Epithelial cell of proximal tubule (primary cell): Measurements from ENCODE around the gene DLL1. TPM values are rescaled to one million over a fixed set of nuclear protein-coding genes. Genes with fewer than 3 reads are reported as not detected.

Source experiments
- DNase-seq: peaks from one replicate; pipeline ENCODE4 v3.0.0-alpha.2; 2011; ENCODE audit warnings: low read depth
- H3K4me3 ChIP-seq: 2 replicates; pipeline ENCODE4 v1.5.1; 2011; ENCODE audit warnings: low read depth, mild to moderate bottlenecking, low read length
- CTCF ChIP-seq: conservative IDR thresholded peaks from 2 replicates; pipeline ENCODE4 v1.5.1; 2012; ENCODE audit warnings: low read depth, mild to moderate bottlenecking, low read length
- total RNA-seq: library from RNA; depleted of rRNA; stranded (reverse); fragments of >200 nt; gene quantifications from 2 replicates; pipeline ENCODE4 v1.2.3, GENCODE V29; 2015

DLL1 gene
- total RNA-seq, 1 donor from 2014 or later, result 1.7 TPM

- no peak for DNase-seq
- no peak for TF ChIP-seq CTCF
- H3K4me3 ChIP-seq, result no peak overlapping the region
Measured at GRCh38 chr6:170248861-170249600, 41.8 kb downstream of the DLL1 start.

GRCh38 chr6:170248111-170248805 lies 42.6 kb downstream of the DLL1 start:
- TF ChIP-seq CTCF, result no peak
- DNase-seq, result no peak

GRCh38 chr6:170247178-170247701 lies 43.6 kb downstream of the DLL1 start:
- no peak for TF ChIP-seq CTCF
- no peak for DNase-seq
- H3K4me3 ChIP-seq, result peak overlapping the region; percentile 11

More at GRCh38 chr6:170248111-170248805, 42.6 kb downstream of the DLL1 start:
- H3K4me3 ChIP-seq, result no peak overlapping the region

- DNase-seq, result no peak
- TF ChIP-seq CTCF, result no peak
- H3K4me3 ChIP-seq, result no peak overlapping the region
Measured at GRCh38 chr6:170245475-170245992, 45.3 kb downstream of the DLL1 start.

- H3K4me3 ChIP-seq, result no peak overlapping the region
- no peak for TF ChIP-seq CTCF
- DNase-seq, result no peak
Measured at GRCh38 chr6:170244721-170245474, 46.0 kb downstream of the DLL1 start.

GRCh38 chr6:170243791-170244291 lies 47.0 kb downstream of the DLL1 start:
- DNase-seq, result no peak
- no peak for TF ChIP-seq CTCF
- no peak overlapping the region for H3K4me3 ChIP-seq
